Neural progenitor cell (in vitro differentiated cells): ENCODE measurements around the gene TUBA3C.
"Not testable (repeated sequence)": the region's sequence is repeated elsewhere in the genome, so short reads cannot be mapped to it uniquely, and the experiment has no call there.

Source experiments
- EZH2 ChIP-seq: fragments of 200-600 bp; sonication (generic); IDR thresholded peaks from 2 replicates; pipeline ENCODE4 v1.6.1; 2017; ENCODE audit warnings: antibody characterized with exemption, mild to moderate bottlenecking, moderate library complexity
- EZH2phosphoT487 ChIP-seq: fragments of 200-600 bp; sonication (generic); IDR thresholded peaks from 2 replicates; pipeline ENCODE4 v1.6.1; 2017; ENCODE audit warnings: antibody characterized with exemption
- TF ChIP-seq, protein P1 (sequence below): fragments of 200-600 bp; sonication (generic); IDR thresholded peaks from 2 replicates; pipeline ENCODE4 v1.5.1; 2017; ENCODE audit warnings: antibody characterized with exemption, mild to moderate bottlenecking

DNA sequence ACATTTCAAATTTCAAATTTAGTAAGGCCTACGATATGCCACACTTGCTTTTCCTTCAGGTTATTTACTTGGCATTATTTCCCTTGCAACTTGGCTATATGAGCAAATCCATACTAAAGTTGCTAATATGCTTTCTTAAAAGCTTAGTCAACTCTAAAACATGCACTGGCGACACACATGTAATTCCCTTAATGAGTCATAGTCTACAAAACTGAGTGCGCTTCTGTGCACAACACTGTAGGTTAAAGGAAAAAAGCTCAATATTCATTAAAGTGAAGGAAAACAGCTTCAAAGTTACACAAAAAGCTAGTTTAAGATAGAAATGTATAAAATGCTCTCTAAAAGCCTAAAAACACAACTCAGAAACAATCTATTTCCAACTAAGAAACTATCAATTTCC is 25.8 kb upstream of the TUBA3C start:
- TF ChIP-seq, protein P1, sequence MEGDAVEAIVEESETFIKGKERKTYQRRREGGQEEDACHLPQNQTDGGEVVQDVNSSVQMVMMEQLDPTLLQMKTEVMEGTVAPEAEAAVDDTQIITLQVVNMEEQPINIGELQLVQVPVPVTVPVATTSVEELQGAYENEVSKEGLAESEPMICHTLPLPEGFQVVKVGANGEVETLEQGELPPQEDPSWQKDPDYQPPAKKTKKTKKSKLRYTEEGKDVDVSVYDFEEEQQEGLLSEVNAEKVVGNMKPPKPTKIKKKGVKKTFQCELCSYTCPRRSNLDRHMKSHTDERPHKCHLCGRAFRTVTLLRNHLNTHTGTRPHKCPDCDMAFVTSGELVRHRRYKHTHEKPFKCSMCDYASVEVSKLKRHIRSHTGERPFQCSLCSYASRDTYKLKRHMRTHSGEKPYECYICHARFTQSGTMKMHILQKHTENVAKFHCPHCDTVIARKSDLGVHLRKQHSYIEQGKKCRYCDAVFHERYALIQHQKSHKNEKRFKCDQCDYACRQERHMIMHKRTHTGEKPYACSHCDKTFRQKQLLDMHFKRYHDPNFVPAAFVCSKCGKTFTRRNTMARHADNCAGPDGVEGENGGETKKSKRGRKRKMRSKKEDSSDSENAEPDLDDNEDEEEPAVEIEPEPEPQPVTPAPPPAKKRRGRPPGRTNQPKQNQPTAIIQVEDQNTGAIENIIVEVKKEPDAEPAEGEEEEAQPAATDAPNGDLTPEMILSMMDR = not testable (repeated sequence)
- TF ChIP-seq EZH2, EZH2phosphoT487: not testable (repeated sequence)
